ENCODE measurements around the gene LIF.

The LIF gene

DNA sequence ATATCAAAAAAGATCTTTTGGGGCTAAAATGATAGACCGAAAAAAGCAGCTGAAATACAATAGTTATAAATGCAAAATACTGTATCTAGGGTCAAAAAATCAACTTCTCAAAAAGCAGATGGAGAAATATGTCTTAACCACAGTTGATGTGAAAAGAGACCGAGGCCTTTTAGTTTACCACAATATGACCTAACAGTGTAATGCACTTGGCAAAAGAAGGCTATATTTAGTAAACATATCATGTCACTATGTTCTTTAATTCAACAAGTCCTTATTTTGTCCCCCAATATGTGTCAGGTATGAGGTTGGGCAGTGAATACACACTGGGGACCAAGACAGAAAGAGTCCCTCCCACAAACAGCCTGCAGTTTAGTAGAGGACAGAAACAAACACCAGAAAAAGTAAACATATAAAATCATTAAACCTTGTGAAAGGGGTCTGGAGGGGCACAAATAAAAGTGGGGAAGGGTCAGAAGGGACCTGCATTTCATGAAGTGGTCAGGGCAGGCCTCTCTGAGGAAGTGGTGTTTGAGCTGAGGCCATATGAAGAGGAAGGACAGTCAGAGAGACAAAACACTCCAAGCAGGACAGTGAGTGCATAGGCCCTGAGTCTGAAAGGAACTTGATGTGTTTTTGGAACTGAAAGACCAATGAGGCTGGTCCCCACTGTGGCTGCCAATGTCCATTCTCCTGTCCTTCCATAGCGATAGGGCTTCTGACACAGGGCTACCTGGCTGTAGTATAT, 53.4 kb downstream of the LIF start:
- ChIA-PET CTCF (interaction anchor here (1.2 kb wide), 2 partner anchors 11 to 22 kb away, joined by 3 read pairs; no protein-coding TSS in a partner anchor), POLR2A (no interaction called here)
- Histone ChIP-seq H3K4me3 (ENCODE audit: control insufficient read depth in 1 of 7, extremely low read depth in 1 of 7, insufficient read depth in 4 of 7, low read depth in 2 of 7, low read length in 6 of 7) (no peak overlapping the region), H3K36me3 (ENCODE audit: control insufficient read depth in 4 of 4, insufficient read depth in 4 of 4, low read length in 3 of 4) (no peaks in the 10 kb centered on the region), H3K9me3 (ENCODE audit: control extremely low read depth in 1 of 5, control insufficient read depth in 4 of 5, insufficient read depth in 2 of 5, low read depth in 1 of 5, low read length in 4 of 5) (no peaks in the 10 kb centered on the region), H3K27me3 (replicated peaks in 2 of 5; ENCODE audit: control insufficient read depth in 4 of 5, insufficient read depth in 5 of 5, low read length in 4 of 5) (no peaks in the 10 kb centered on the region), H3K4me1 (ENCODE audit: control extremely low read depth in 1 of 4, control insufficient read depth in 4 of 4, insufficient read depth in 4 of 4, low read length in 3 of 4) (peaks cover 27 to 68% (median 33%) of the 10 kb centered on the region in 4 experiments), H3K27ac (ENCODE audit: insufficient read depth in 1 of 2, low read depth in 1 of 2, low read length in 2 of 2, poor library complexity in 1 of 2, severe bottlenecking in 2 of 2) (no peak overlapping the region)
- DNase-seq, result no peak
- WGBS (ENCODE audit: insufficient coverage), result 94% methylated on average over 2 of the region's 3 CpGs

DNA sequence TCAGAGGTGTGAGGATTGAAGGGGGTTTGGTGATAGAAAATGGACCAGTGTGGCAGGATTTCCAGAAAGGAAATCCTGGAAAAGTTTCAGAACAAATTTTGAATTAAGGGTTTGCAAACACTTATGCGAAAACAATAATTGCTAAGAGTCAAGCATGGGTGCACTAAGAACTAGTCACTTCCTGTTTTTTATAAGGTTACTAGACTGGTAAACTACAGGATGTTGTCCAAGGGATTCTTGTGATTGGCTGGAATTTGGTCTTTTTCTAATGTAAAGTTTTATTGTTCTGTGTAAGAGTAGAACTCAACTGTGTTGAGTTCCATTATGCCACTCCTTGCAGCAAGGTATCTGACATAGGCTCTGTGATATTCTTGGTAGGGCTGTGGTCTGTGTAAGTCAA, 54.1 kb downstream of the LIF start:
- CTCF ChIA-PET, result interaction anchor here (2.1 kb wide), 1 partner anchor 11 kb away, joined by 9 read pairs; no protein-coding TSS in a partner anchor
- Histone ChIP-seq H3K4me3 (ENCODE audit: control insufficient read depth in 1 of 7, extremely low read depth in 1 of 7, insufficient read depth in 4 of 7, low read depth in 2 of 7, low read length in 6 of 7) (no peak overlapping the region), H3K4me1 (ENCODE audit: control extremely low read depth in 1 of 4, control insufficient read depth in 4 of 4, insufficient read depth in 4 of 4, low read length in 3 of 4) (peaks cover 30 to 75% (median 35%) of the 10 kb centered on the region in 4 experiments), H3K9me3 (ENCODE audit: control extremely low read depth in 1 of 5, control insufficient read depth in 4 of 5, insufficient read depth in 2 of 5, low read depth in 1 of 5, low read length in 4 of 5) (no peaks in the 10 kb centered on the region), H3K27me3 (replicated peaks in 2 of 5; ENCODE audit: control insufficient read depth in 4 of 5, insufficient read depth in 5 of 5, low read length in 4 of 5) (no peaks in the 10 kb centered on the region), H3K36me3 (ENCODE audit: control insufficient read depth in 4 of 4, insufficient read depth in 4 of 4, low read length in 3 of 4) (no peaks in the 10 kb centered on the region), H3K27ac (ENCODE audit: insufficient read depth in 1 of 2, low read depth in 1 of 2, low read length in 2 of 2, poor library complexity in 1 of 2, severe bottlenecking in 2 of 2) (no peak overlapping the region)
- DNase-seq, result no peak
- WGBS (ENCODE audit: insufficient coverage), result 100% methylated on average over 1 of the region's 1 CpG
- POLR2A ChIA-PET, result no interaction called here

GRCh38 chr22:30191040-30191701, 55.4 kb downstream of the LIF start:
- no peak for DNase-seq
- Histone ChIP-seq H3K9me3 (ENCODE audit: control extremely low read depth in 1 of 5, control insufficient read depth in 4 of 5, insufficient read depth in 2 of 5, low read depth in 1 of 5, low read length in 4 of 5) (no peaks in the 10 kb centered on the region), H3K4me3 (ENCODE audit: control insufficient read depth in 1 of 7, extremely low read depth in 1 of 7, insufficient read depth in 4 of 7, low read depth in 2 of 7, low read length in 6 of 7) (no peak overlapping the region), H3K4me1 (ENCODE audit: control extremely low read depth in 1 of 4, control insufficient read depth in 4 of 4, insufficient read depth in 4 of 4, low read length in 3 of 4) (peaks cover 20 to 73% (median 29%) of the 10 kb centered on the region in 4 experiments), H3K27ac (ENCODE audit: insufficient read depth in 1 of 2, low read depth in 1 of 2, low read length in 2 of 2, poor library complexity in 1 of 2, severe bottlenecking in 2 of 2) (no peak overlapping the region), H3K27me3 (replicated peaks in 2 of 5; ENCODE audit: control insufficient read depth in 4 of 5, insufficient read depth in 5 of 5, low read length in 4 of 5) (no peaks in the 10 kb centered on the region), H3K36me3 (ENCODE audit: control insufficient read depth in 4 of 4, insufficient read depth in 4 of 4, low read length in 3 of 4) (no peaks in the 10 kb centered on the region)
- ChIA-PET CTCF (interaction anchor here (0.8 to 2.1 kb wide), 5 partner anchors 10 to 83 kb away, joined by 3 to 9 read pairs (median 3); no protein-coding TSS in a partner anchor), POLR2A (interaction anchor here (1.0 to 1.3 kb wide), 3 partner anchors 8 to 82 kb away, joined by 3 to 6 read pairs (median 4); no protein-coding TSS in a partner anchor)
- WGBS (ENCODE audit: insufficient coverage), result 100% methylated on average over 2 of the region's 3 CpGs

DNA sequence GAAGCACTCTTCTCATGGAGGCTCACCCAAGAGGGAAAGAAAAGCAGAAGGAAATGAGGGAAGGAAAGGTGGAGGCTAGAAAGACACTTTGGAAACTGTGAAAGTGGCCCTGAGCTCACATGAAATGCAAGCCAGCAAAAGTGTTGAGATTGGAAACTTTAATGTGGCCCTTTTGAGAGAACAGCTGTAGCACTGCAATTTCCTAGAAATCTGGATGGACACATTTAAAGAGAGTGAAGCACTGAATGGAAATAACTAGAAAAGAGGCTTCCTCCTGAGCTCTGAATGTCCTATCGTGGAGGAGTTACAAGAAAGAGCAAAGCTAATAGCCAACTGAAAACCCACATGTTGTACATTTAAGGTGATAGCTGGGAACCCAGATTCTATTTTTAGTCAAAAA, 56.0 kb downstream of the LIF start:
- CTCF ChIA-PET, result interaction anchor here (0.8 to 2.1 kb wide), 4 partner anchors 9 to 82 kb away, joined by 3 to 9 read pairs (median 3); no protein-coding TSS in a partner anchor
- Histone ChIP-seq H3K4me1 (ENCODE audit: control extremely low read depth in 1 of 4, control insufficient read depth in 4 of 4, insufficient read depth in 4 of 4, low read length in 3 of 4) (peaks cover 14 to 71% (median 26%) of the 10 kb centered on the region in 4 experiments), H3K9me3 (ENCODE audit: control extremely low read depth in 1 of 5, control insufficient read depth in 4 of 5, insufficient read depth in 2 of 5, low read depth in 1 of 5, low read length in 4 of 5) (no peaks in the 10 kb centered on the region), H3K4me3 (ENCODE audit: control insufficient read depth in 1 of 7, extremely low read depth in 1 of 7, insufficient read depth in 4 of 7, low read depth in 2 of 7, low read length in 6 of 7) (no peak overlapping the region), H3K27ac (ENCODE audit: insufficient read depth in 1 of 2, low read depth in 1 of 2, low read length in 2 of 2, poor library complexity in 1 of 2, severe bottlenecking in 2 of 2) (no peak overlapping the region), H3K36me3 (ENCODE audit: control insufficient read depth in 4 of 4, insufficient read depth in 4 of 4, low read length in 3 of 4) (no peaks in the 10 kb centered on the region), H3K27me3 (replicated peaks in 2 of 5; ENCODE audit: control insufficient read depth in 4 of 5, insufficient read depth in 5 of 5, low read length in 4 of 5) (no peaks in the 10 kb centered on the region)
- POLR2A ChIA-PET, result interaction anchor here (1.0 to 1.3 kb wide), 3 partner anchors 9 to 82 kb away, joined by 3 to 6 read pairs (median 4); no protein-coding TSS in a partner anchor
- WGBS (ENCODE audit: insufficient coverage), result 100% methylated on average over 1 of the region's 1 CpG
- DNase-seq, result no peak
